Osteoblast (primary cell): ENCODE data around the gene MTFR2. TPM values are rescaled to one million over a fixed set of nuclear protein-coding genes. Genes with fewer than 3 reads are reported as not detected.
"Not testable (repeated sequence)": the region's sequence is repeated elsewhere in the genome, so short reads cannot be mapped to it uniquely, and the experiment has no call there.

Experiments used
- DNase-seq: peaks from one replicate; pipeline ENCODE4 v3.0.0; 2011; ENCODE audit warnings: low spot score, mixed read lengths; ENCODE audit not compliant: insufficient read length; ENCODE audit errors: missing footprints
- H2AFZ ChIP-seq: 2 replicates; pipeline ENCODE4 v1.6.0; 2011; ENCODE audit warnings: mild to moderate bottlenecking, low read length
- H3K27ac ChIP-seq: 2 replicates; pipeline ENCODE4 v1.5.1; 2011; ENCODE audit warnings: mild to moderate bottlenecking, low read depth, low read length, moderate library complexity
- H3K27me3 ChIP-seq: 2 replicates; pipeline ENCODE4 v1.6.0; 2012; ENCODE audit warnings: mild to moderate bottlenecking, control low read depth, inconsistent platforms, low read length, moderate library complexity; ENCODE audit not compliant: insufficient read depth
- H3K36me3 ChIP-seq: 2 replicates; pipeline ENCODE4 v1.5.1; 2011; ENCODE audit warnings: mild to moderate bottlenecking, low read length, control low read depth, moderate library complexity; ENCODE audit not compliant: insufficient read depth
- H3K4me1 ChIP-seq: 2 replicates; pipeline ENCODE4 v1.5.1; 2011; ENCODE audit warnings: mild to moderate bottlenecking, low read length, control low read depth, moderate library complexity; ENCODE audit not compliant: insufficient read depth
- H3K4me2 ChIP-seq: 2 replicates; pipeline ENCODE4 v1.6.0; 2011; ENCODE audit warnings: mild to moderate bottlenecking, low read length; ENCODE audit not compliant: insufficient read depth
- H3K4me3 ChIP-seq: fragments of 200-600 bp; sonication (generic); 3 replicates; pipeline ENCODE4 v1.5.1; 2012; ENCODE audit warnings: mild to moderate bottlenecking, low read length, inconsistent platforms; ENCODE audit not compliant: insufficient read depth
- H3K79me2 ChIP-seq: 2 replicates; pipeline ENCODE4 v1.6.0; 2012; ENCODE audit warnings: mild to moderate bottlenecking, low read length, control low read depth, inconsistent platforms; ENCODE audit not compliant: insufficient read depth
- H3K9me3 ChIP-seq: 2 replicates; pipeline ENCODE4 v1.5.1; 2011; ENCODE audit warnings: low read depth, low read length, control low read depth
- H4K20me1 ChIP-seq: 2 replicates; pipeline ENCODE4 v1.6.0; 2012; ENCODE audit warnings: mild to moderate bottlenecking, low read length, control low read depth; ENCODE audit not compliant: insufficient read depth
- CTCF ChIP-seq: IDR thresholded peaks from 2 replicates; pipeline ENCODE4 v1.5.1; 2011; ENCODE audit warnings: mild to moderate bottlenecking, low read depth, low read length, moderate library complexity; ENCODE audit errors: extremely low read depth
- total RNA-seq: library from RNA; depleted of rRNA; stranded (reverse); fragments of >200 nt; gene quantifications from 2 replicates; pipeline ENCODE4 v1.2.3, GENCODE V29; 2012

The MTFR2 gene
- total RNA-seq, 1 donor: 0.72 TPM

DNA sequence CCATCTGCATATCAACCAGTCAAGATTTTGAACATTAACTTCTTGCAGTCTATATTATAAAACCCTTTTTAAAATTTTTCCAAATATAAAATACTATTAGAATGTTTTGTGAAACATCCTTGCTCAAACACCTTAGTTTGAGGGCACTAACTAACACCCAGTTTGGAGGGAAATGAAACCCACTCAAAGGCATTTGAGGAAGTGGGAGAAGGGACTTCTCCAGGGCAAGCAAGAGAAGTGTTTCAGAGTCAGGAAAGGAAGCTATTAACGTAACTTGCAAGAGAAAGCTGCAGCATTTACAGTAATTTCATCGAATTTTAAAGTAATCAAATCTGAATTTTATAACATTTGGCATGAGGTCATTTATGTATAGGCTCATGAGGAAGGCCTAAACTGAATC is 21.3 kb downstream of the MTFR2 start:
- Histone ChIP-seq H3K9me3 (no peaks in the 10 kb centered on the region), H4K20me1 (no peaks in the 10 kb centered on the region), H3K27me3 (no peaks in the 10 kb centered on the region), H3K4me1 (peaks cover 10% of the 10 kb centered on the region), H3K4me2 (no peak overlapping the region), H3K27ac (no peak overlapping the region), H3K36me3 (no peaks in the 10 kb centered on the region), H2AFZ (no peak overlapping the region), H3K79me2 (no peaks in the 10 kb centered on the region), H3K4me3 (no peak overlapping the region)
- no peak for DNase-seq
- TF ChIP-seq CTCF: no peak

DNA sequence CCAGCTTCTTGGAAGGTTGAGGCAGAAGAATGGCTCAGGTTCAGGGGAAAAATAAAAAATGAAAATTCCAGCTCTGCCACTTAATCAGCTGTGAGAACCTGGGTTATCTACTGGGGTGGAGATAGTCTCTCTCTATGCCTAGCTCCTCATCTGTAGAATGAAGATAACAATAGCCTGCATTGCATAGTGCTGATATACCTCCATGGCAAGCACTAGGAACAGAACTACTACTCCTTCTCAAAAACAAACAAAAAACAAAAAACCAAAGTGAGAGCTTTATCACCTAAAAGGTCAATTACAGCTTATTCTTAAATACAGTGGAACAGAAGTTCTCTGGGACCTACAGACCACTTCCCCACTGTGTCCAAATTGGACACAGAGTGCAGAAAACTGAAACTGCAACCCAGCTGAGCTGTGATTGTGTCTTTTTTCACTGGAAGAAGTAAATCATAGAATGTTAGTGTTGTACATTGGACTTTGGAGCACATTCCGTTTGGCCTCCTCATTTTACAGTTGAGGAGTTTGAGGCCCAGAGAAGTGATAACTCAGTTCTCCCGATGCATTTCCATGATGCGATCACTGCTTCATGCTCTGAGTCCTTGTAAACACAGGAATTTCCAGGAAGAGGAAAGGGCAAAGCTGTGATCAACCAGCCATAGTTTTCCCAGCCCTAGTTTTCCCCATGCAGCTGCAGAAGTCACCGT is 23.3 kb downstream of the MTFR2 start:
- H3K27me3 ChIP-seq: no peaks in the 10 kb centered on the region
- peaks cover 10% of the 10 kb centered on the region for H3K4me1 ChIP-seq
- H2AFZ ChIP-seq: peak overlapping the region; percentile 87
- H3K4me2 ChIP-seq: peak overlapping the region; percentile 89
- TF ChIP-seq CTCF: no peak
- no peaks in the 10 kb centered on the region for H3K79me2 ChIP-seq
- peak overlapping the region; percentile 65 for H3K4me3 ChIP-seq
- H4K20me1 ChIP-seq: no peaks in the 10 kb centered on the region
- peak overlapping the region; percentile 78 for H3K27ac ChIP-seq
- no peaks in the 10 kb centered on the region for H3K9me3 ChIP-seq
- no peaks in the 10 kb centered on the region for H3K36me3 ChIP-seq
- DNase-seq: no peak

DNA sequence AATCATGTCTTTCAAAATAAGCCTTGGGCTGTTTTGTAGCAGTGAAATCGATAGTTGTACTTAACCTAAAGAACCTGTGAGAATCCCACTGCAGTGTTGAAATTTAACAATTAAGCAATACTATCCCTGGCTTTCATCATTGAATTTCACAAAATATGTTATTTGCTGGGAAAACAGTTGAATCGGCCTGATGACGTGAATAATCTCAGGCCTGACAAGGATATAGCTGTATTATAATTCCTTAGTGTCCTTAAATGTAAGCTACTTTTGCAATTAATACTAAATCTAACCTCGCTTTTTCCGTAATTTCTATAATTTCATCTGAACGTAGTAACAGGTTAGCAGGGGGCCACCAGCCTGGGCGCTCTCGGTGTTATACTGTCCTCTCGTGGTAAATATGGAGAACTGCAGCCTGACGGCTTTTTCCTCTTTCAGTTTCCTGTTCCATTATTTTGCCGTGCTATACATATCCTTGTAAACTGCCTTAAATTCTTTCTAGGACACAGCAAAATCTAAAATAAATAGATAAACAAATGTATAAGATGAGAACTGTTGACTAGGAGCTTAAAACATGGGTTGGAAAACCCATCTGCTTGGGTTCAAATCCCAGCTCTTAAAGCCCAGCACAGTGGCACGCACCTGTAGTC is 24.0 kb downstream of the MTFR2 start:
- TF ChIP-seq CTCF: peak; percentile 100
- H3K79me2 ChIP-seq: no peaks in the 10 kb centered on the region
- H3K4me2 ChIP-seq: peak overlapping the region; percentile 89
- H3K9me3 ChIP-seq: no peaks in the 10 kb centered on the region
- H3K27me3 ChIP-seq: no peaks in the 10 kb centered on the region
- peak overlapping the region; percentile 87 for H2AFZ ChIP-seq
- H3K27ac ChIP-seq: peak overlapping the region; percentile 78
- no peak for DNase-seq
- H3K4me1 ChIP-seq: peaks cover 10% of the 10 kb centered on the region
- H4K20me1 ChIP-seq: no peaks in the 10 kb centered on the region
- H3K4me3 ChIP-seq: peak overlapping the region; percentile 65
- H3K36me3 ChIP-seq: no peaks in the 10 kb centered on the region

DNA sequence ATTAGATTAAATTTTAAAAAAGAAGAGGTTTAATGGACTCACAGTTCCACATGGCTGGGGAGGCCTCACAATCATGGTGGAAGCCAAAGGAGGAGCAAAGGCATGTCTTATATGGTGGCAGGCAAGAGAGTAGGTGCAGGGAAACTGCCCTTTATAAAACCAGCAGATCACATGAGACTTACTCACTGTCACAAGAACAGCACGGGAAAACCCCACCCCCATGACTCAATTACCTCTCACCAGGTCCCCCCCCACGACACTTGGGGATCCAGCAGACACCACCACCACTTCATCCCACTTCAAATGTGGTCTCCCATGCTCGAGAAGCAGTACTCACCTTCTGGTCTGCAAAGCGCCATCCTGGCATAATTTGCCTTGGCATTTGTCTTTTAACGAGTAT is 24.6 kb downstream of the MTFR2 start:
- peak overlapping the region; percentile 78 for H3K27ac ChIP-seq
- H2AFZ ChIP-seq: peak overlapping the region; percentile 87

GRCh38 chr6:136224974-136225373 is 25.1 kb downstream of the MTFR2 start:
- H3K27ac ChIP-seq, DNase-seq, H3K4me3 ChIP-seq, H3K9me3 ChIP-seq, H3K4me1 ChIP-seq, H4K20me1 ChIP-seq, H2AFZ ChIP-seq, H3K79me2 ChIP-seq, H3K36me3 ChIP-seq, H3K4me2 ChIP-seq, H3K27me3 ChIP-seq: not testable (repeated sequence)

More for the DNA sequence above, 24.6 kb downstream of the MTFR2 start:
- no peaks in the 10 kb centered on the region for H3K9me3 ChIP-seq
- no peak overlapping the region for H3K4me3 ChIP-seq
- H3K79me2 ChIP-seq: no peaks in the 10 kb centered on the region
- no peaks in the 10 kb centered on the region for H3K27me3 ChIP-seq
- H3K4me1 ChIP-seq: peaks cover 6% of the 10 kb centered on the region
- H4K20me1 ChIP-seq: no peaks in the 10 kb centered on the region
- H3K36me3 ChIP-seq: no peaks in the 10 kb centered on the region
- no peak for TF ChIP-seq CTCF
- peak overlapping the region; percentile 89 for H3K4me2 ChIP-seq
- no peak for DNase-seq
